ENCODE data around the gene CCDC66. TPM values are rescaled to one million over a fixed set of nuclear protein-coding genes. Genes with fewer than 3 reads are reported as not detected.
A peak's percentile ranks its signal among the peaks of the same experiment; 100 is the strongest.
"Not testable (repeated sequence)": the region's sequence is repeated elsewhere in the genome, so short reads cannot be mapped to it uniquely, and the experiment has no call there.

The CCDC66 gene
- 38.8 TPM for total RNA-seq (ENCODE audit: insufficient read depth, low replicate concordance)

GRCh38 chr3:56556908-56557830 lies at the start of gene CCDC66:
CCDC66 (plus strand) TSS chr3:56557175; CDS start chr3:56557243, 68 bp downstream.
- peak; percentile 94 for DNase-seq (ENCODE audit: low spot score)

- DNase-seq (ENCODE audit: low spot score): no peak
Measured at GRCh38 chr3:56519641-56520040, 37.3 kb upstream of the CCDC66 start.

GRCh38 chr3:56522374-56522773 lies 34.6 kb upstream of the CCDC66 start:
- DNase-seq (ENCODE audit: low spot score): no peak

- DNase-seq (ENCODE audit: low spot score): no peak
Measured at GRCh38 chr3:56525291-56525690, 31.7 kb upstream of the CCDC66 start.

GRCh38 chr3:56536735-56537134 lies 20.2 kb upstream of the CCDC66 start:
- no peak for DNase-seq (ENCODE audit: low spot score)

- DNase-seq (ENCODE audit: low spot score): no peak
Measured at GRCh38 chr3:56547486-56547885, 9.5 kb upstream of the CCDC66 start.

- no peak for DNase-seq (ENCODE audit: low spot score)
Measured at GRCh38 chr3:56557831-56558170, 826 bp downstream of the CCDC66 start.

GRCh38 chr3:56573501-56573900 lies 16.5 kb downstream of the CCDC66 start:
- no peak for DNase-seq (ENCODE audit: low spot score)

GRCh38 chr3:56581941-56582340 lies 25.0 kb downstream of the CCDC66 start:
- not testable (repeated sequence) for DNase-seq (ENCODE audit: low spot score)

- DNase-seq (ENCODE audit: low spot score): not testable (repeated sequence)
Measured at GRCh38 chr3:56584275-56584674, 27.3 kb downstream of the CCDC66 start.

GRCh38 chr3:56590814-56591213 lies 33.8 kb downstream of the CCDC66 start:
- peak; percentile 33 for DNase-seq (ENCODE audit: low spot score)

- no peak for DNase-seq (ENCODE audit: low spot score)
Measured at GRCh38 chr3:56591262-56591661, 34.3 kb downstream of the CCDC66 start.

- no peak for DNase-seq (ENCODE audit: low spot score)
Measured at GRCh38 chr3:56593455-56594158, 36.6 kb downstream of the CCDC66 start.

GRCh38 chr3:56595975-56596840 lies 39.2 kb downstream of the CCDC66 start:
- no peak for DNase-seq (ENCODE audit: low spot score)

GRCh38 chr3:56608479-56608878 lies 51.5 kb downstream of the CCDC66 start:
- DNase-seq (ENCODE audit: low spot score): not testable (repeated sequence)

GRCh38 chr3:56610669-56611335 lies 53.8 kb downstream of the CCDC66 start:
- no peak for DNase-seq (ENCODE audit: low spot score)

- DNase-seq (ENCODE audit: low spot score): no peak
Measured at GRCh38 chr3:56611364-56611763, 54.4 kb downstream of the CCDC66 start.

GRCh38 chr3:56612146-56612545 lies 55.2 kb downstream of the CCDC66 start:
- DNase-seq (ENCODE audit: low spot score): no peak

GRCh38 chr3:56613016-56613415 lies 56.0 kb downstream of the CCDC66 start:
- no peak for DNase-seq (ENCODE audit: low spot score)

- no peak for DNase-seq (ENCODE audit: low spot score)
Measured at GRCh38 chr3:56616478-56617006, 59.6 kb downstream of the CCDC66 start.

GRCh38 chr3:56620371-56620770 lies 63.4 kb downstream of the CCDC66 start:
- DNase-seq (ENCODE audit: low spot score): no peak
